SJCRH30 (cell line): Measurements from ENCODE around the gene SRRM5. TPM values are rescaled to one million over a fixed set of nuclear protein-coding genes. Genes with fewer than 3 reads are reported as not detected.
A peak's percentile ranks its signal among the peaks of the same experiment; 100 is the strongest.
"Not testable (repeated sequence)": the region's sequence is repeated elsewhere in the genome, so short reads cannot be mapped to it uniquely, and the experiment has no call there.

Experiments used
- DNase-seq, 2 experiments: peaks; one replicate each; pipeline ENCODE4 v3.0.0-alpha.2; 2015 to 2020
- H3K27ac ChIP-seq: fragments of 250-450 bp; sonication (Bioruptor Pico); 2 replicates; pipeline ENCODE4 v1.5.1; 2020; ENCODE audit warnings: mild to moderate bottlenecking, moderate library complexity
- H3K27me3 ChIP-seq: fragments of 250-450 bp; sonication (Bioruptor Pico); 2 replicates; pipeline ENCODE4 v1.5.1; 2020; ENCODE audit warnings: mild to moderate bottlenecking, moderate library complexity
- H3K36me3 ChIP-seq: fragments of 250-450 bp; sonication (Bioruptor Pico); 2 replicates; pipeline ENCODE4 v1.5.1; 2020; ENCODE audit warnings: mild to moderate bottlenecking, moderate library complexity
- H3K4me1 ChIP-seq: fragments of 250-450 bp; sonication (Bioruptor Pico); 2 replicates; pipeline ENCODE4 v1.5.1; 2020; ENCODE audit warnings: mild to moderate bottlenecking, moderate library complexity
- H3K4me3 ChIP-seq: fragments of 250-450 bp; sonication (Bioruptor Pico); 2 replicates; pipeline ENCODE4 v1.5.1; 2020; ENCODE audit warnings: mild to moderate bottlenecking, moderate library complexity
- H3K9me3 ChIP-seq: fragments of 250-450 bp; sonication (Bioruptor Pico); replicated peaks from 2 replicates; pipeline ENCODE4 v1.5.1; 2020; ENCODE audit warnings: mild to moderate bottlenecking, moderate library complexity
- total RNA-seq: library from RNA; depleted of rRNA; stranded (reverse); fragments of >200 nt; shearing (Covaris generic); gene quantifications from 2 replicates; pipeline ENCODE4 v1.2.3, GENCODE V29; 2014

SRRM5 gene
- total RNA-seq, 1 experiment from 2014 or later: 0.12 TPM

- Histone ChIP-seq H3K27ac (peak overlapping the region; percentile 56), H3K4me1 (no peaks in the 10 kb centered on the region), H3K36me3 (no peaks in the 10 kb centered on the region), H3K4me3 (peak overlapping the region; percentile 57), H3K27me3 (peaks cover 11% of the 10 kb centered on the region), H3K9me3 (no peaks in the 10 kb centered on the region)
- DNase-seq: peak; percentile 56 to 67
Measured at GRCh38 chr19:43634872-43635560, 23.1 kb downstream of the SRRM5 start.

- not testable (repeated sequence) for H3K4me1 ChIP-seq, H3K9me3 ChIP-seq, DNase-seq, H3K36me3 ChIP-seq, H3K27ac ChIP-seq
- peaks cover 16% of the 10 kb centered on the region for H3K27me3 ChIP-seq
- H3K4me3 ChIP-seq: peak overlapping the region; percentile 57
Measured at GRCh38 chr19:43635561-43635940, 23.7 kb downstream of the SRRM5 start.

GRCh38 chr19:43636121-43636683, 24.3 kb downstream of the SRRM5 start:
- Histone ChIP-seq H3K4me1 (no peaks in the 10 kb centered on the region), H3K27ac (no peak overlapping the region), H3K4me3 (no peak overlapping the region), H3K27me3 (peaks cover 19% of the 10 kb centered on the region), H3K9me3 (no peaks in the 10 kb centered on the region), H3K36me3 (no peaks in the 10 kb centered on the region)
- no peak for DNase-seq

- no peak for DNase-seq
- H3K27me3 ChIP-seq: peaks cover 19% of the 10 kb centered on the region
- H3K36me3 ChIP-seq: no peaks in the 10 kb centered on the region
- no peak overlapping the region for H3K27ac ChIP-seq
- no peaks in the 10 kb centered on the region for H3K9me3 ChIP-seq
- no peak overlapping the region for H3K4me3 ChIP-seq
- no peaks in the 10 kb centered on the region; the same call in none of the 2 replicates for H3K4me1 ChIP-seq
Measured at GRCh38 chr19:43638214-43638994, 26.5 kb downstream of the SRRM5 start.

- DNase-seq: no peak
- Histone ChIP-seq H3K36me3 (no peaks in the 10 kb centered on the region), H3K9me3 (no peaks in the 10 kb centered on the region), H3K27me3 (peaks cover 19% of the 10 kb centered on the region), H3K27ac (no peak overlapping the region), H3K4me3 (peak overlapping the region; percentile 39), H3K4me1 (no peaks in the 10 kb centered on the region; the same call in none of the 2 replicates)
Measured at GRCh38 chr19:43638995-43639518, 27.2 kb downstream of the SRRM5 start.

- no peaks in the 10 kb centered on the region for H3K9me3 ChIP-seq
- no peaks in the 10 kb centered on the region for H3K36me3 ChIP-seq
- H3K27ac ChIP-seq: no peak within 1 kb of the TSS
- H3K4me1 ChIP-seq: no peaks in the 10 kb centered on the region; the same call in none of the 2 replicates
- H3K27me3 ChIP-seq: peaks cover 19% of the 10 kb centered on the region
- peak in 1 of 2 experiments; percentile 36 for DNase-seq
- peak within 1 kb of the TSS; percentile 45 for H3K4me3 ChIP-seq
Measured at GRCh38 chr19:43639519-43640423, 27.9 kb downstream of the SRRM5 start, which contains the start of gene CADM4. Gene CADM4, minus strand, starts transcription at chr19:43639850. Its CDS starts 60 bp downstream, at chr19:43639790.

GRCh38 chr19:43640424-43640757, 28.5 kb downstream of the SRRM5 start:
- H3K9me3 ChIP-seq: no peaks in the 10 kb centered on the region
- H3K27me3 ChIP-seq: peaks cover 19% of the 10 kb centered on the region
- H3K27ac ChIP-seq: no peak overlapping the region
- H3K4me1 ChIP-seq: no peaks in the 10 kb centered on the region; the same call in none of the 2 replicates
- no peak overlapping the region for H3K4me3 ChIP-seq
- no peak for DNase-seq
- no peaks in the 10 kb centered on the region for H3K36me3 ChIP-seq

GRCh38 chr19:43641333-43641732, 29.4 kb downstream of the SRRM5 start:
- DNase-seq: no peak
- H3K36me3 ChIP-seq: no peaks in the 10 kb centered on the region
- H3K27ac ChIP-seq: no peak overlapping the region
- H3K4me1 ChIP-seq: no peaks in the 10 kb centered on the region; the same call in none of the 2 replicates
- H3K27me3 ChIP-seq: peaks cover 19% of the 10 kb centered on the region
- no peak overlapping the region for H3K4me3 ChIP-seq
- no peaks in the 10 kb centered on the region for H3K9me3 ChIP-seq

- no peak overlapping the region for H3K27ac ChIP-seq
- H3K4me1 ChIP-seq: no peaks in the 10 kb centered on the region; the same call in none of the 2 replicates
- H3K9me3 ChIP-seq: no peaks in the 10 kb centered on the region
- peaks cover 19% of the 10 kb centered on the region for H3K27me3 ChIP-seq
- H3K4me3 ChIP-seq: no peak overlapping the region
- no peaks in the 10 kb centered on the region for H3K36me3 ChIP-seq
- no peak for DNase-seq
Measured at GRCh38 chr19:43642531-43642930, 30.6 kb downstream of the SRRM5 start.

- Histone ChIP-seq H3K27me3 (peaks cover 17% of the 10 kb centered on the region), H3K36me3 (no peaks in the 10 kb centered on the region), H3K27ac (no peak overlapping the region), H3K4me3 (no peak overlapping the region), H3K4me1 (no peaks in the 10 kb centered on the region; the same call in none of the 2 replicates), H3K9me3 (no peaks in the 10 kb centered on the region)
- peak in 1 of 2 experiments; percentile 35 for DNase-seq
Measured at GRCh38 chr19:43643326-43643725, 31.4 kb downstream of the SRRM5 start.

- Histone ChIP-seq H3K27ac (no peak overlapping the region), H3K4me3 (no peak overlapping the region), H3K27me3 (peaks cover 8% of the 10 kb centered on the region), H3K4me1 (no peaks in the 10 kb centered on the region; the same call in none of the 2 replicates), H3K9me3 (no peaks in the 10 kb centered on the region), H3K36me3 (no peaks in the 10 kb centered on the region)
- DNase-seq: no peak
Measured at GRCh38 chr19:43644181-43644580, 32.3 kb downstream of the SRRM5 start.

- Histone ChIP-seq H3K27ac (no peak overlapping the region), H3K36me3 (no peaks in the 10 kb centered on the region), H3K4me1 (no peaks in the 10 kb centered on the region; the same call in 1 of the 2 replicates), H3K9me3 (no peaks in the 10 kb centered on the region), H3K27me3 (no peaks in the 10 kb centered on the region), H3K4me3 (no peak overlapping the region)
- DNase-seq: no peak
Measured at GRCh38 chr19:43648633-43649032, 36.7 kb downstream of the SRRM5 start.

- no peak for DNase-seq
- no peaks in the 10 kb centered on the region for H3K27me3 ChIP-seq
- H3K4me1 ChIP-seq: no peaks in the 10 kb centered on the region
- no peaks in the 10 kb centered on the region for H3K36me3 ChIP-seq
- no peaks in the 10 kb centered on the region for H3K9me3 ChIP-seq
- no peak overlapping the region for H3K4me3 ChIP-seq
- H3K27ac ChIP-seq: no peak overlapping the region
Measured at GRCh38 chr19:43649514-43649913, 37.6 kb downstream of the SRRM5 start.

GRCh38 chr19:43650276-43650675, 38.4 kb downstream of the SRRM5 start:
- not testable (repeated sequence) for H3K4me1 ChIP-seq, H3K36me3 ChIP-seq, H3K27ac ChIP-seq, H3K9me3 ChIP-seq, H3K27me3 ChIP-seq, DNase-seq, H3K4me3 ChIP-seq
